HG03159 (cell line): ENCODE measurements around the gene UFD1.

Source experiments
- ATAC-seq: cut with Tn5 transposase; IDR thresholded peaks from one replicate; pipeline ENCODE4 v1.9.1; 2021; ENCODE audit warnings: mild to moderate bottlenecking, moderate library complexity; ENCODE audit not compliant: unreplicated experiment

The UFD1 gene

DNA sequence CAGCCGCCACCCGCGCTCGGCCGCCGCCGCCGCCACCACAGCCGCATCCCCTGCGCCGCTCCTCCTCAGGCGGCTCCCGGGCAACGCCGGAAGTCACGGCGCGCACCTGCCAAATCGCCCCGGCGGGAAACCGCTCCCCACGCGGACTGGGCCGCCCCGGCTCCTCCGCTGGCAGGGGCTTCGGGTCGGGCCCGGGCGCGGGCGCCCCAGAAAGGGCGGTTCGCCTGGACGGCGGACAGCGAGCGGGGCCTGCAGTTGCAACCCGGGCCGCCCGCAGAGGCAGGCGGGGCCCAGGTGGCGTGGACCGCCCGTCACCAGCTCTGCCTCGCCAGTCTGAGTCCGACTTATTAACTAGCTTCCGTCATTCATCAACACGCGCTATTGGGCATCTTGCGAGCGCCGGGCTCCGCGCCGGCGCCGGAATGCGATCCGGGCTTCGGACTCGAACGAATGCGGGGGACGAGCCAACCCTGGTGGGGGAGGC lies 47.3 kb downstream of the UFD1 start, which contains the start of gene HIRA:
TSS of gene HIRA (minus strand) at position 85 of the 484 bp plus-strand sequence. CDS start 257 bp downstream, outside the sequence.
- peak; percentile 49 for ATAC-seq

DNA sequence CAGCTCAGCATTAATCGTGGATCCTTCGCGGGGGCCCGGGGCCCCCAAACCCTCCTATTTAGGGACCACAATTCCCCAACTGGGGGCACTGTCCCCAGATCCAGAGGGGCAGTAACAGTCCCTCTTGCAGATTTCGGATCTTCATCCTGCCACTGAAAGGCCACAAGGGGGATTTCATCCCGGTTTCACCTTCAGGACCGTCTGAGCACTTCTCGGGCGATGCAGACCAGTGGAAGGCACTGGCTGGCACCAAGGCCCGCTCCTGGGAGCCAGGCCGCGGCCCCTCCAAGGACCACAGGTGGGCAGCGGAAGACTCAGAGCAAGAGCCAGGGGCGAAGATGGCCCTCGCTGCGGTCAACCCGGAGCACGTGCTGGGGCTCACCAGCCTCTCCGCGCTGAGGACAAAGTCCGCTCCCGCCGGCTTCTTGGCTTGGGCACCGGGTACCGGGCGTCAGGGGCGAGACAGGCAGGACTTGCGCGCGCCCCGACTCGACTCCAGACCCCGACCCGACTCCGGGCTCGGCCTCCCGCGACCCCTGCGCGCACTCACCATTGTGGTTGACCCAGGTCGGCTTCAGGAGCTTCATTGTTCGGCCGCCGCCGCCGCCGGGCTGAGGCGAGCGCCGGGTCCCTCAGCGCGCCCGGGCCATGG lies 48.0 kb downstream of the UFD1 start:
- ATAC-seq, result no peak

DNA sequence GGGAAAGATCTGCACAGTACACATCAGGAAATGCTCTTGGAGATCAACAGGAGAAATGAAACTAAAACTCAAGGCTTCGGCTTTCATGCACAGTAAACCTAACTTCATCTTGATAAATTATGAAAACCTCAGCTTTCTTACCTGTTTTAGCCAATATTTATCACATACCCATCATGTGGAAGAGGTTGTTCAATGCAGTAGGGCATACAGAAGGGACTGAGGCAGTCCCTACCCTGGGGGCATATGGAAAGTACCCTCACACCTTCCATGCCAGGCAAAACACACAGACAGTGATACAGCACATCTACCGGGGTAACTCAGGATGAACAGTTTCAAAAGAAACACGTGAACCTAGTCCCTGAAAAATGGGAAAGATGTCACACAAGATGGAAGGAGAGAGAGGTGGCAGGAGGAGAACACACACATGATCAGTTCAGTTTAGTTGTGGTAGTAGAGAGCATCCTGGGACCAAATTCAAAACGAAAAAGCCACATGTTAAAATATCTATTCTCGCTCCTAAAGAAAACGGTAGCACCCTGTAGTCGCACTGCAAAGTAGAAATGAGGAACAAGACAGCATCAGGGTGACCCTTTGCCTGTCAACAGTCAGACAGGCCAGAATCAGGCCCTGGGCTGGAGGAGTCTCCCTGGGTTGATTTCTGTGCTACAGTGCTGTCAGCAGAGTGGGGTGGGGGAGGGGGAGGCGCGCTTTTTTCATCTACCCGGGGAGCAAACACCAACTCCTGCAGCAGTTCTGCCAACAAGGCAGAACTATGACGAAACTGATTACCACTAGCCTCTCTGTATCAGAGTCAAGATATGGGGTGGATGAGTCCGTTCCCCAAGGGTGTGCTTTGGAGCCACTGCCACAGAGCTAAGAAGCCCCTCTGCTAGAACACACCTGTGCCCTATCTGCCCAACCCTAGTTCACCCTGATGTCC lies 48.8 kb downstream of the UFD1 start:
- ATAC-seq, result no peak

DNA sequence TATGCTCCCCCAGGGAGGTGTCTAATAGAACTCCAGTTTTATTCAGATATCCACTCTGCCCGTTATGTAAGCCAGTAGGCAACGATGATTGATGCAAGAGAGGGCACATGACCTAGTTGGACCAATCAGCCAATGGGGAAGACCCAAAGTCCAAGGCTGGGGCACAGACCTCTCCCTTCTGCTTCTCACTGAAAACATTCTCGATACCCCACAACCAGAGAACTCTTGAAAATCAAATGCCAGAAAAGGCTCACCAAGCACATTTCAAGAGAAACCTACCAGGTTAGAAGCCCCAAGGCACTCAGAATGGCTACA lies 54.9 kb downstream of the UFD1 start:
- no peak for ATAC-seq

DNA sequence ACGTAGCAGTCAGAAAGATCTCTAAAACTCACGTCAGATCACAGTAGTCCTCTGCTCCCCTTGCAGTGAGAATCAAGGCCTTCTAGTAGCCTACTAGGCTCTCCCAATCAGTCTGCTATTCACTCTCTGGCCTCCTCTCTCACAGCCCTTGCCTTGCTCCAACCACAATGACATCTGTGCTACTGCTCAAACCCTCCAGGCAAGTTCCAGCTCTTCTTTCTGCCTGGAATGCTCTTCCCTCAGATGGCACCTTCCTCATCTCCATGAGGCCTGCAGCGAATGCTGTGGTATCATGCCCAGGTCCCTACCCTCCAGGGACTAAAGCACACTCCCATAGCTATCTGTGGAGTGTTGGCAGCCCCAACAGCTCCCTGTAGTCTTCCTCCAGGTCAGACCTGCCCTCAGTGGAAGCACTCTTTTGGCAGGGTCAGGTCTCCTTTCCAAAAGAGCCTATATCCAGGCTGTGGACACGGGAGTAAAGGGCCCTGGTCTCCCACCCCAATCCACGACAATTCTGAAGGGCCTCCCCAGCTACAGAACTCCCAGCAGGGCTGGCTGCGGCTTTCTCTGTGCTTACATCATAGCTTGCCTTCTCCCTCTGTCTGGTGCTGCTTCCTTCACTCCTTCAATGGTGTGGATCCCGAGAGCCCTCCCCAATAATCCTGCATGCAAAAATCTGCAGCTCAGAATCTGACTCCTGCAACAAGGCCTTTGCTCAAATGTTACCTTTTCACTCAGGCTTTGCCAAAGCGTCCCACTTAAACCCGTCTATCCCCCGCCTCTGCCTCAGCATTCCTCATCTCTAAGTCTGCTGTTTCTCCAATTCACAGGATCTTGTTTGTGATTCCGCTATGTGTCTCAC lies 56.3 kb downstream of the UFD1 start:
- ATAC-seq, result no peak

DNA sequence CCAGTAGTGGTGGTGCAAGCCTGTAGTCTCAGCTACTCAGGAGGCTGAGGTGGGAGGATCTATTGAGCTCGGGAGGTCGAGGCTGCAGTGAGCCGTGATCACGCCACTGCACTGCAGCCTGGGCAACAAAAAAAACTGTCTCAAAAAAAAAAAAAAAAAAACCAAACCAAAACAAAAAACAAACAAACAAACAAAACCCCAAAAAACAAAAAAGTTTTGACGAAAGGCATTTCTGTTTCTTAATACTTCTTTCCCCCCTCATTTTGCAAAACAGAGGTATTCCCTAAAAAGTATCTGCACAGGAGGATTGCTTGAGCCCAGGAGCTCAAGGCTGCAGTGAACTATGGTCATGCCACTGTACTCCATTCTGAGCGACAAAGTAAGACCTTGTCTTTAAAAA lies 58.7 kb downstream of the UFD1 start:
- ATAC-seq, result no peak

DNA sequence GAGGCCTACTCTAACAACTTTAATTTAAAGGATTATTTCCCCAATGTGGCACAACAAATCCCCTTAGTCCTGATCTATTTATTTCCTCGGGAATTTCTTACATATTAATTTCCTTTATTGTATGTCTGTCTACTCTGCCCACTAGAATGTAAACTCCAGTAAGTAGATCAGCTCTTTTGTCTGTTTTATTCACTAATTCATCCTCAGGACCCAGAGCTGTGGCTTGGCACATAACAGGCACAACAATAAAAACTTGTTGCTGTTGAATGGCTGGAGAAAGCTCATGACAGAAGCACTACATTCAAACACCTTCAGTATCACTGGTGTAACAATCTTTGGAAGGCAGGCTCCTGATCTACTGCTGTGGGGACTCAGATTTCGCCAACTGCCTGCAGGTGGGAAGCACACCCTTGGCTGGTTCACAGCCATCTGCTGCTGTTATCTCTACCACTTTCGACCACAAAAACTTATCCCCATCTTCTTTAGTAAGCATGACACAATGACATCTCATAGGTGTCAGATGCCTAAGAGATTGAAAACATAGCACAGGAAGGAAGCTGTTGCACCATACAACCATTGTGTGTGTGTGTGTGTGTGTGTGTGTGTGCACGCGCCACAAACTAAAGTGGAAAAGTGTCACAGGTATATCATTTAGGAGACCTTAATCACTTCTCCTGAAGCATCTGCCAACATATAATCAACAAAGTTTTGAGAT lies 59.4 kb downstream of the UFD1 start:
- ATAC-seq, result peak; percentile 61

DNA sequence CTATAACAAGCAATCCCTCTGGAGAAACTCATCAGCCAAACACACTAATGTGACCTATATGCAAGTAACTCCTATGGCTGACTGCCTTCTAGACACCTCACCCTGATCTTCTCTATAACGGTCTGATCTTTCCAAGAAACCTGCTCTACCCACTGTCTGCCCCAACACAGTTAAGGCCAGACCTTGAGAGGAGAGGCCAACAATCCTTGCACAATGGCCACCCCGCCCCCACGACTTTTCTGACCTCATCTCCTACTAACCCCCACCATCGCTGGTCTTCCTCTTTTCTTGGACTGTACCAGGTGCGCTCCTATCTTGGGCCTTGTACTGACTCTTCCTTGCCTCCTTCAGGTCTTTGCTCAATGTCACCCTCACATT lies 59.9 kb downstream of the UFD1 start:
- ATAC-seq, result no peak

DNA sequence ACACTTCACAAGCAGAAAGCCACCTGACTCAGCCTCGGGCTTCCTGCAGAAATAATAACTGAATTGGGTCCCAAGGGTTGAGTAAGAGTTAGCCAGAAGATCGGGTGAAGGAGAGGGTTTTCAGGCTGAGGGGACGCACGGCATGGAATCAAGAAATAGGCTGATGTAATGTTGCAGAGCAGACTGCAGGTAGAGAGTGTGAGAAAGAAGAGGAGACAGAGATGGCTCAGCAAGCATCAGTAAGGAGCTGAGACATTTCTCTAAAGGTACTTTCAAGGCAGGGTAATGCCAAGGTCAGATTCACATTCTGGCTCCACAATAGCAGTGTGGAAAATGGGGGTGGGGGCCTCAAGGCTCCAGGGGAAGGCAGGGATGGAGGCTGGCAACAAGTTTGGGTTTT lies 66.1 kb downstream of the UFD1 start:
- no peak for ATAC-seq

DNA sequence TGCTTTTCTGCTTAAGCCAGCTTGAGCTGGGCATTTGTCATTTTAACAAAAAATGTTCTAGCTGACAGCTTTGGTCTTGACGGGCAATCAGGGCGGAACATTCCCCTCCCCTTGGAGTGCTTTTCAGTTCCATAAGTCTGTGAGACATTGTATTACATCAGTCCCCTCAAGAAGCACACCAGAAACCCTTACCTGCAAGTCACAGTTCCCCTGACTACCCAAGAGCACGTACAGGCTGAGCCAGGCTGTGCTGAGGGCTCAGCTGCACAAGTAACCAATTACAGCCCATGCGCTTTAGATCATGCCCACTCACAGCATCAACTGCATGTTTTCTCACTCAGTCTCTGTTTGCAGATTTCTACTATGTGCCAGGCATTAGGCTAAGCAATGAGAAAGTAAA lies 66.5 kb downstream of the UFD1 start:
- no peak for ATAC-seq

DNA sequence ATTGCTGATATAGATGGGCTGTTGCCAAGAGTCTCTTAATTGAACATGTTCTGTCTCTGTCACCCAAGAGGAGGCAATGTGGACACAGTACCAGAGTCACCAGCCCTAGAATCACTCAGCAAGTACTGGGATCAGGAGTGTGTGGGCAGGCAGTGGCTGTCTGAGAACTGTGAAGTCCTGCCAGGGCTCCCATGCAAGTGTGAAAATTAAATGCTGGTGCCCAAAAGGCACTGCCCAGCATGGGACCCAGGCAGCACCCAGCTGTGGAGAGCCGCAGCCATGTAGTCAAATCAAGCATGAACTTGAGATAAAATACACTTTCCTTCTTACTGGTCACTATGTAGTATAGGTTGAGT lies 67.3 kb downstream of the UFD1 start:
- no peak for ATAC-seq

DNA sequence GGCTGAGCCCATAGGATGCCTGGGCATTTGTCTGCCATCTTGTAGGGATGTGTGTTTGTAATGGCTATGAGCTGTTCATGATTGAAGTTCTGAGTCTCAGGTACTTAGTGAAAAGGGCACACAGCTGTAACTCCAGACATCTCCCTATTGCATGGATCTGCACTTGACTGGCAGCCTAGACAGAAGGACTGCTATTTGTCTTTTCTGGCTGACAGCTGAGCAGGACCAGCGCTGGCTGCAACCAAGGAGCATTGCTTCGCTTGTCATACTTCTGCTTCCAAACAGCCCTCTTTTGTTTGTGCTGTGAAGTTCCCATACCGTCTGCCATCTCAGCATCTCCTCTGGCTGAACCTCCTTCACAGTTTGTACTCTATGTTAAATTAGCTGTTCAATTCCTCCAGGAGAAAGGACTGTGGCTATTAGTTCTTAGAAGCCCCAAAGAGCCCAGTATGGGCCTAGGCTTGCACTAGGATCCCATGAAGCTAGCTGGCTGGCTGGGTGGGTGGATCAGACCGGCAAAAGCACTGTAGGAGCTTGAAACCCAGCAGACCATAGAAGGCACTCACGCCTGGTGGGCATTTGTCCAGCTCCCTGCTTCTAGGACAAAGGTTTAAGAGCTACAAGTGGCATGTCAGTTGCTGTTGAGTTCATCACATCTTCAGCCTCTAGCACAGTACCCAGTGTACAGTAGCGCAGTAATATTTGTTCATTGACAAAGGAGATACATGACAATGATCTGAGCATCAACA lies 67.9 kb downstream of the UFD1 start:
- no peak for ATAC-seq

DNA sequence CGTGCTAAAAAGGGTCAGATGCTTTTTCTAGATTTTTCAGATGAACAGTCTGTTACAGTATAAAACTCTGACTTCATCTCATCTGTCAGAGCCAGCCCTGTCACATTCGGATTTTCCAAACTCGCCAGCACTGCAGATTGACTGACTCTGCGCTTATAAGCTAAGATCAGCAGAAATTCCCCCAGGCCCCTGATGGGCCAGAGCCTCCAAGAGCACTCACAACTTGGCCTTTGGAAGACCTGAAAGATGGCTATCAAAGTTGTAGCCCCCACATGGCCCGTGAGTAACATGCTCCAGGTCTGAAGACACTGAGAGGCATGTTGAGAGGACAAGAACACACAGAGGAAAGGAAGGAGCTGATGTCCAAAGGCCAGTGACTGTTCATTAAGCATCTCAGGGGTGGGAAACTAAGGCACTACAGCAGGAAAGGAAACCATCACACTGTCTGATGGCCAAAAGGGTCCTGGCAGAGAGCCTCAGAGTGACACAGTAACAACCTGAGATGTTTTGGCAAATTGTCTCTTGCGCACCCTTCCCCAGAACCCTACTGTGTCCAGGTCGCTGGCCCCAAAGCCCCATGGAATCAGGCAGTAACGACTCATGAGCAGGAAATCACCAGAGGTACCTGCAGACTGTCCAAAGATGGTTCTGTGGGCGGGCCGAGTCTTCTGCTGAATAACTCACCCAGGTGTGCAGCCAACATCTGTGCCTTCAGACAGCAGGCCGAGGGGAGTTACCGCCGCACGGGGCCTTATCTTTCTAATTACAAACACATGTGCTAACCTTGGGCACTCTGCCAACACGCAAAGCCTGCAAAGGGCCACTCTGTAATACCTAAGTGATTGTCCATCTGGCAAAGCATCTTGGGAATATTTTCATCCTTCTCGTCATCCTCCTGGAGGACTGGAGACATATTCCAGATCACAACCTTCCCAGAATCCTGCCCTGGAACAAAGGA lies 71.1 kb downstream of the UFD1 start:
- ATAC-seq, result no peak

DNA sequence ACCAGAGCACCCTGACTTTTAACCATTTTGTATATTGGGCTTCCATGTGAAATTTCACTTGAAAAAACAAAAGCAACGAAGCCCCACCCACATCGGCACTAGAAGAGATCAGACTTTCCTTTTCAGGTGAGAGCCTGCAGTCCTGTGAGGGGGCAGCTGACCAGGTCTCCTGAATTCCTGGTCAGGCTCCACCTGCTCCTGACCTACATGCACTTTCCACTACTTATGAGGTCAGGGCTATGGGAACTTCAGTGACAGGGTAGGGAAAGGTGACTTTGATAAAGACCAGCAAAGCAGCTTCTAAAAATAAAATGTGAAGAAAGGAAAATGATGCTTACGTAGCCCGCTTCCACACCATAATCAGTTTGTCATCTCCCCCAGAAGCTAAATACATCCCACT lies 72.1 kb downstream of the UFD1 start:
- no peak for ATAC-seq

DNA sequence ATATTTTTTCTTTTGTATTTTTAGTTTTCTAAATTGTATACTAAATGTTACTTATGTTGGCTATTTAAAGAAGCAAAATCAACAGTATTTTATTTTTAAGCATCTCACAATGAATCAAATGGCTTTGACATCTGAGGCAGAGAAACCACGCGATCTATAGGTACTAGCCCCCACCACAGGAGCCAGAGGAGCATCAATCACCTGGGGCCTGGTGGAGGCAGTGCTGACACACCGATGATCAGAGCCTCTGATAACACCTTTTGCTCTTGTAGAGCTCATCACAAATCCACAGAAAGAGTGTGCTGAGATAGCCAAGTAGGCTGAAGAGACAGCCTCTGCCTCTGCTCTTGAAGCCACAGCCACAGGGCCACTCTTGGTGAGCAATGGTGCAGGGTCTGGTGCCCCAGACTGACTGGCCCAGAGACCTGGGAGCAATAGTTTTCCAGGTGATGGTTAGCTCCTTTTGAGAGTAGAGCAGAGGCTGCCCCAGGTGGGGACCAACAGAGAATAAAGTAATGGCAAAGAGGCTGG lies 72.6 kb downstream of the UFD1 start:
- ATAC-seq, result no peak

DNA sequence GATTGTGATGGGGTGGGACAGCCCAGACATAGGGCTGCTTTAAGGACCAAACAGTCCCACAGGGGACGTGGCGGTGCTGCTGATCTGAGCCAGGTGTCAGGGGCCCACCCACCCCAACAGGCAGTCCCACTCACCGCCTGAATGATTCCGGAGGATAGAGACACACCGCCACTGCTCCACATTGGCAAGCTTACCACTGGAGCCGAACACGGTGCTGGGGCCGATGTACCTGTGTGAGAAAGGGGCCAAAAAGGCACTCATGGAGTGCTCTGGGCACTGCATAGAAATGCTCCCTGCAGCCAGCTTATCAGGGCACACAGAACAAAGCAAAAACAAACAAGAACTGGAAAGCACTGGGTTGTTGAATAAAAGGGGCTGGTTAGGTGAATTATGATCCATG lies 73.3 kb downstream of the UFD1 start:
- ATAC-seq, result no peak

DNA sequence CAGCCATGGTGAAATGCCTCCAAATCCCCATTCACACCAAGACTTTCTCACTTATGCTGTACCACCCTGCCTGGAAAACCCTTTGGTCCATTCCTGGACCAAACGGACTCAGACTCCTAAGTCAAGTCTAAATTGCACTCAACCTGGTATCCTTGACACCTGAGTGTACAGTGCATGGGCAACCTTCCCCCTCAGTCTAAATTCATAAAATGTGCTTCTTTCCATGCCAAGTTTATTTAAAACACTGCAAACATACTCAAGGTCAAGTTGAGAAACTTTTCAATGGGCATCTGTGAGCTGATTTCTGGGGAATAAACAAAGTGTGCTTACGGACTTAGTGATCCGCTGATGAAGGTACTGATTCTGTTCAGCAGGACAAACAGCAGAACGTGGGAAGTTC lies 73.9 kb downstream of the UFD1 start:
- no peak for ATAC-seq

DNA sequence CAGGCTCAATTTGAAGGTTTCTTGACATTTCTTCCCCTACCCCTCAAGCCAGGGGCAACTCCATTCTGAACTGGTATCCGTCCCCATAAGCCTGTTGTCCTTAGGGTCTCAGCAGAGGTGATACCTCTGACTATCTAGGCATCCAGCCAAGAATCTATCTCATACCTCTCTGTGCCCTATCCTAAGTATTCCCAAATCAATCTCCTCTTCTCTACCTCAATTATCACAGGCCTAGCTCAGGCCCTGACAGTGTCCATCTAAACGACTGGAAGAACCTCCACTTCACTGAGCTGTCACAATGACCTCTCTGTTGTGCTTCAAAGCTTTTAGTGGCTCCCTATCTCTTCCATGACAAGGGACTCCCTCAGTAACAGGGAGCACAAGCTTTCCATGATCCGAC lies 74.3 kb downstream of the UFD1 start:
- ATAC-seq, result no peak
